NCI-H2171 treated with DMSO at 0.1 percent for 48 hours (cell line): Measurements from ENCODE around the gene ZCCHC12.
"Not testable (repeated sequence)": the region's sequence is repeated elsewhere in the genome, so short reads cannot be mapped to it uniquely, and the experiment has no call there.

Experiments
- DNase-seq: peaks from one replicate; lab custom pipeline; 2025; lab: John Stamatoyannopoulos, UW

ZCCHC12 gene

DNA sequence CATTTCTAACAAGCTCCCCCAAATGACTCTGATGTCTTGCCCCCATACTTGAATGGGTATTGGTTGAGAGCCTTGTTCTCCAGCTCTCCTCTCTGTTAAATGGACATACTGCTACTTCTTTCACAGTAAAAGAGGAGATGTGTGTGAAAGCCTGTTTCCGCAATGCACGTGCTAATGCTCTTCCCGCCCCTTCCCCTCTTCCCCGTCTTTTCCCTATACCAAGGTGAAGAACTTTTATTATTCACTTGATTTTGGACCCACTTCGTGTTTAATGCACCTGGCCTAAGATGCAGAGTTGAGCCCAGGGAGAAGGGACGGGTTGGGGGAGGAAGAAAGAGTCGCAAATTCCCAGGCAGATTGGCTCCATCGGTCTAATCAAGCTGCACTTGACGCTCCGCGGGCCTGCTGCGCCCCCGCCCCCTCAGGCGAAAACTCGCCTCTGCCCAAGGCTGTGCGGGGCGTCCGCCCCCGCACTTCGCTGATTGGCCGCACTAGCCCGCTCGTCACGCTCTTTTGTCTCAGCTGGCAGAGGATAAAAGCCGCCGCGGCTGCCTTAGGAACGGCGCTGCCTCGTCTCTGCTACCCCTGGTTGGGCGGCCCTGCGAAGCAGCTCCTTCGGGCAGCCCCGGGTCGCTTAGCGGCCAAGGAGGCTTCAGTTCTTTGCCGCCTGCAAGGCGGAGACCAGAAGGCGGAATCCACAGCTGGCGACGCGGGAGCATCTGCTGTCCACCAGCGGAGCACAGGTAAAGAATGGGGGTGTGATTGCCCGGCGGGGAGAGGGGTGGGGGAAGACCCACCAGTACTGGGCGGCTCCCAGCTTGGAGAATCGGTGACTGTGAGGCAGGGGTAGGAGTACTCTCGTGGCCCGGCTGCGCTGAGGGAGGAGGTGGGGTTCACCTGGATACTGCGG, at the start of gene ZCCHC12:
Gene ZCCHC12, plus strand, starts transcription at position 562 of the 910 bp plus-strand sequence. CDS start 1,421 bp downstream, outside the sequence.
- no peak for DNase-seq

- no peak for DNase-seq
Observed at GRCh38 chrX:118779581-118779980, 44.0 kb upstream of the ZCCHC12 start.

DNA sequence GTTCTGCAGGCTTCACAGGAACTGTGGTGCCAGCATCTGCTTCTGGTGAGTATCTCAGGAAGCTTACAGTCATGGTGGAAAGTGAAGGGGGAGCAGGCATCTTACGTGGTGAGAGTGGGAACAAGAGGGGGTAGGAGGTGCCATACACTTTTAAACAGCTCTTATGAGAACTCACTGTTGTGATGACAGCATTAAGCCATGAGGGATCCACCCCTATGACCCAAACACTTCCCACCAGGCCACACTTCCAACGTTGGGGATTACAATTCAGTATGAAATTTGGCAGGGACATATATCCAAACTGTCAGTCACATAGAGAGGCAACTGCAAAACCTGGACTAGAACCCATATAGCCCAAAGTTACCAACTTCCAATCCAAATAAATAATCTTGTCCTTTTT, 43.1 kb upstream of the ZCCHC12 start:
- DNase-seq = no peak

GRCh38 chrX:118780911-118781310, 42.7 kb upstream of the ZCCHC12 start:
- no peak for DNase-seq

DNA sequence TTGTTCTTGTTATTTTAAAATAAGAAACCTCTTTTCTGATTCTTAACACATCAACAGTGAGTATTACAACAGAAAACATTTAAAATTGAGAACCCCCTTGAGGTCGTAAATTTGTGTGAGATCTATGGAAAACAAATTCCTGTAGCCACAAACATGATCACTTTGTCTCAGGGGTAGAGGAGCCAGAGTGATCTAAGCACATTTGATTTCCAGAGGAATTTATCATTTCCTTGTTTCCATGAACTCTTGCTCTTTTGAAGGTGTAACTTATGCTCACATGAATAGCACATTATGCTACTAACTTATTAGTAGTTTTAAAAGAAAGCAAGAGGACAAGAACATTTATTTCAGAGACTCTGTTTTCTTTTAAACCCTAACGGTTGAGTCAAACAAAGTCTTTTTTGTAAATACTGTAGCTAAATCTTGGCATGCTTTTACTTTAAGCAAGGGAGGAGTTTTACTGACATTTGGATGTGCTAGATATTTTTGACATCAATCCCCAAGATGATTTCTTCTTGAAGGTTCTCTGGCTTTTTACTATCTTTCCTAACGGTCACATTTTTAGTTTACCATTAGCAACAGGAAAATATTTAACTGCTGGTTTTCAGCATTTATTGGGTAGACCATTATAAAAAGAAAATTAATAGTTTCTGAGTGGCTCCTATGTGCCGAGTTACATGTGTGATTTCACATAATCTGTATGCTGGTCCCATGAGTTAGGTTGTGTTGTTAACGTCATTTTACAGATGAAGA, 27.9 kb upstream of the ZCCHC12 start:
- no peak for DNase-seq

- no peak for DNase-seq
Observed at GRCh38 chrX:118802857-118803256, 20.8 kb upstream of the ZCCHC12 start.

GRCh38 chrX:118807151-118808017, 16.2 kb upstream of the ZCCHC12 start:
- peak; percentile 0 for DNase-seq

DNA sequence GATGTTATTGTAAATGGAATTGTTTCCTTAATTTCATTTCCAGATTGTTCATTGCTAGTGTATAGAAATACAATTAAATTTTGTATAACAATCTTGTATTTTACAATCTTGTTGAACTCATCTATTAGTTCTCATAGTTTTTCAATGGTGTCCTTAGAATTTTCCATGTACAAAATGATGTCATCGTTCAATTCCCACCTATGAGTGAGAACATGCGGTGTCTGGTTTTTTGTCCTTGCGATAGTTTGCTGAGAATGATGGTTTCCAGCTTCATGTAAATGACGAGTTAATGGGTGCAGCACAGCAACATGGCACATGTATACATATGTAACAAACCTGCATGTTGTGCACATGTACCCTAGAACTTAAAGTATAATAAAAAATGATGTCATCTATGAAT, 6.4 kb upstream of the ZCCHC12 start:
- not testable (repeated sequence) for DNase-seq

GRCh38 chrX:118824173-118824730, 628 bp downstream of the ZCCHC12 start:
- DNase-seq = no peak

DNA sequence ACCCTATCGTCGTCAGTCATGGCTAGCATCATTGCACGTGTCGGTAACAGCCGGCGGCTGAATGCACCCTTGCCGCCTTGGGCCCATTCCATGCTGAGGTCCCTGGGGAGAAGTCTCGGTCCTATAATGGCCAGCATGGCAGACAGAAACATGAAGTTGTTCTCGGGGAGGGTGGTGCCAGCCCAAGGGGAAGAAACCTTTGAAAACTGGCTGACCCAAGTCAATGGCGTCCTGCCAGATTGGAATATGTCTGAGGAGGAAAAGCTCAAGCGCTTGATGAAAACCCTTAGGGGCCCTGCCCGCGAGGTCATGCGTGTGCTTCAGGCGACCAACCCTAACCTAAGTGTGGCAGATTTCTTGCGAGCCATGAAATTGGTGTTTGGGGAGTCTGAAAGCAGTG, 1.6 kb downstream of the ZCCHC12 start:
- no peak for DNase-seq

DNA sequence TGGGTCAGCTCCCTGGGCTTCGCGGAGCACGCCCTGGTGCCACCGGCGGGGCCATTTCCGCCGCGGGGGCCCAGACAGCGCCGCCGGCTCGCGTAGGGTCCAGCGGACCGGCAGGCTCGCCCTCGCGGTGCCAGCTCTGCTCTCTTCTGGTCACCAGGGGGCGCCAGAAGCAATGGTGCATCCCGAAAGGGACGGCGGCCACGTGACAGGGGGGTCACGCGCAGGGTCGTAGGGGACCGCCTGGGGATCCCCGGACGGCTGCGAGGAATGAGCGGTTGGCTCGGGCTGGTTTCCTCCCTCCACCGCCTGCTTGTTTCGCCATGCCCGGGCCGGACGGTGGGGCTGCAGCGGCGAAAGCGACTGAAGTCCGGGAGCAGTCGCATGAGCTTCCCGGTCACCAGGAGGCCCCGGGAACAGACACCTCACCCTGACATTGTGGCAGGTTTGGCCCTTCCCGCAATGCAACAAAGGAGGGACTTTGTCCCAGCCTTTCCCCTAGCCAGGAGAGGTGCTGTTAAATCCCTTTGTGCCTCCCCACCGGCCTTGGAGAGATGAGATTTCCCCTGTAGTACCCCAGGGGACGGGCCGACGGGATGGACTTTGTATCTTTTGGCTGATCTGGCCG, 15.8 kb downstream of the ZCCHC12 start:
- no peak for DNase-seq

DNA sequence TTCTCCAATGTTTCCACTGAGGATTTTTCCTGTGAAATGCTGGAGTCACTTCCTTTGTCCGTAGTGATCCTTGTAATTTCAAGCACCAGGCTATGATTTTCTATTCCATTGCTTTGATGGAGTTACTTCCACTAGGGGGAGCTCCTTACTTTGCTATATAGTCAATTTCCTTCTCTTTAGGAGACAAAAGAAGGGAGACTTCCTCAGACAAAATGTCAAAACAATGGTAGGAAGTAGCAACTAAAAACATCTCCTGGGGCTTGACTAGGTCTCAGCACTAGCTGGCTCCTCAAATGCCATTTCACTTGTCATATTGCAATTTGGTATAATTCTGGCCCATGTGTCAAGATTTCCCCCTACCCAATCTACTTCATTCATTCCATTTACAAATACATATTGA, 24.1 kb downstream of the ZCCHC12 start:
- peak; percentile 18 for DNase-seq

DNA sequence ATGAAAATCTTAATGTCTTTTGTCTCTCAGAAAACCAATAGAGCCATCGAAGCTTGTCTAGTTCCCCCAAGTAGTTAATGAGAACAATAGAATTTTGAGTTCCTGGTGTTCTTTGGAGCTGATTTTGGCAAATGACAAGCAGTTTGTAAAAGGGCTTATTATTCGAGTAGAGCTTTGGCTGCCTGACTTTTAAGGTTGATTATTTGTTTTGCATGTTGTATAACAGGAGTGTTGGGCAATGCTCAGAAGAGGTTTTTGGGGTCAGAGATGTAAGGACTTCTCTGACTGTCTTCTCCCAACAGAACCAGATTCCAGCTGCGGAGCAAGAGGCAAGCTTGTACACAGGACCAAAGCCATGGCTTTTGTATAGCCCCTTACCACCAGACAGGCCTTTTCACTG, 30.0 kb downstream of the ZCCHC12 start:
- DNase-seq = no peak

GRCh38 chrX:118855681-118856310, 32.2 kb downstream of the ZCCHC12 start:
- no peak for DNase-seq

GRCh38 chrX:118857006-118857405, 33.4 kb downstream of the ZCCHC12 start:
- no peak for DNase-seq

GRCh38 chrX:118861338-118861737, 37.7 kb downstream of the ZCCHC12 start:
- DNase-seq = no peak

DNA sequence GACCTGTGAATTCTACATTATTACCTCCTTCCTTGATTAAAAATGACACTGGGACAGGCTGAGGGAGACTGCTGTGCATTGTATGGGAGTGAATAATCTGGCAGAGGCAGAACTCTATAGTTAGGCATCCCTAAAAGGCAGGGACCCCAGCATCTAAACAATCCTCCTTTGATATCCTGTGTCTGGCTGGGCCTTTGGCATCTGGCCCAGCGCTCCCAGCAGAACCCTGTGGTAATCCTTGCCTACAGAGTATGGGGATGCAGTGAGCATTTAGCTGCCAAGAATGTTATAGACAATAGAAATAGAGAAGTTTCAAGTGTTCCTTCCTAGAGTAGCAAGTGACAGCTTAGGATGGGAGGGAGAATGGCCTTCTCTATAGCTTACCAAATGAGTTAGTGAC, 38.5 kb downstream of the ZCCHC12 start:
- no peak for DNase-seq

GRCh38 chrX:118862979-118863378, 39.4 kb downstream of the ZCCHC12 start:
- DNase-seq = no peak

GRCh38 chrX:118864063-118864635, 40.5 kb downstream of the ZCCHC12 start:
- no peak for DNase-seq

DNA sequence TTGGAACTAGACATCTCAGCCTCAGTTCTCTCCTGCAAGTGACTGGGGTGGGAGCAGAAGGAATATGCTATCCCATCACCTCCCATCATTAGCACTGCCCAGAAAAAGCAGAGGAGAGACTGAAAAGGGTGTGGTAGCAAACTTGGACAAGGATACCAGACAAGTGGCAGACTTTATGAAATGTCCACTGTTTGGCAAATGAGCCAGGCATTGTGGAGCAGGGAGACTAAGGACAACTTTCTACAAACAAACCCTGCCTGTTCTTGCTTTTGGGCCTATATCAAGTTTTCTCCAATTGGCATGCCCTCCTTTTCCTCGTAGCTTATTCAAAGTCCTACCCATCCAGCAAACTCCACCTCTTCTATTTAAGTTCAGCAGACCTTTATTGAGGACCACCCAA, 41.6 kb downstream of the ZCCHC12 start:
- DNase-seq = no peak

DNA sequence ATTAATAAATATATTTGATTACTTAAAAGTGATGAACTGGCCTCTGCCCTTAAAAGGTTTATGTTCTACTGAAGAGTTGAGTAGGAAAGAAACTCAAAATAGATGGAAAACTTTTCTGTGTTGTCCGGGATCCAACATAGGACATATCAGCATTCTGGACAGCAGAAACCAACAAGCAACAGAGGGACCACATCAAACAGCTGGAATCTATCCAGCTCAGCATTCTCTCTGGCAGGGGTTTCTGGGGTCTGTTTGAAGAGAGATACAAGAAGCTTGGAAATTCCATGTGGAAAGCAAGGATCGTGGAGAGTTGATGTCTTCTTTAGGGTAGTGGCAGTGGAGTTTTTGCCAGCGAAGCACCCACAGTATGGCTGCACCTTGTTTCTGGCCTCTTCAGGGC, 43.6 kb downstream of the ZCCHC12 start:
- no peak for DNase-seq
